ENCODE data around the gene CCDC69. TPM values are rescaled to one million over a fixed set of nuclear protein-coding genes. Genes with fewer than 3 reads are reported as not detected.

The CCDC69 gene
- 3.3 and 7.2 TPM in 2 replicates for total RNA-seq

DNA sequence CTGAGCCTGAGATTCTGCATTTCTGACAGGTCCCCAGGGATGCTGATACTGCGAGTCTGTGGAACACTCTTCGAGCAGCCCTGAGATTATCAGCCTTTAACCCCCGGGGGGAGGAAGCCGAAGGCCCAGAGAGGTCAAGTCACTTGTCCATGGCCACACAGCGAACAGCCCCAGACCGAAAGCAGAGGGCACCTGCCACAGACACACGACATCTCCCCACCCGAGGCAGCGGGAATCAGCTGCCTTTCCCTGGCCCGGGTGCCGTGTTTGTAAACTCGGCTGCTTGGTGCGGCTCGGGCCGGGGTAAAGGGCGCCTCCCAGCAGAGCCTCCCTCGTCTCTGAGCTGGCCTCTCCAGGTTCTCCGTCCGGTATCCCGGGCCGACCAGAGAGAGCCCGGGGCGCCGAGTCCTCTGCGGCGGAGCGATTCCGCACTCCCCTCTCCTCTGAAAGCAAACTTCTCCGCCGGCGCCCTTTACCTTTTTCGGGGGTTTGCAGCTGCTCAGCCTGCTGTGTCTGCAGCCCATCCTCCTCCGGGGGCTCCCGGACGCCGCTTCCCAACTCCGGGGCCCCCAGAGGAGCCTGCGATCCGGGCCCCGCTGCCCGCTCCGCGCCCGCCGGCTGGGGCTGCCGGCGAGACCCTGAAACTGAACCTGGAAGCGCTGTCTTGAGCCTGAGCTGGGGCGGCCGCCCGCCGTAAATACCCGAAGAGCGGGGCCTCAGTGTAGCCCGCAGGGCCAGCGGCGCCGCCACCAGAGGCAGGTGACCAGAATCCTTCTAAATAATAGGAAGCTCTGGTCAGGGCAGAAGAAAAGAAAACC, at the start of gene CCDC69:
Gene CCDC69 (minus strand): TSS at position 646 of the 818 bp plus-strand sequence. CDS start 122 bp downstream, at position 524.

GRCh38 chr5:151252762-151253604, 29.1 kb upstream of the CCDC69 start, which contains the start of gene GM2A:
GM2A (plus strand) TSS chr5:151253185; CDS start chr5:151253217, 32 bp downstream.

GRCh38 chr5:151157426-151158286, 66.2 kb downstream of the CCDC69 start, which contains the start of gene ANXA6:
ANXA6 (minus strand) TSS chr5:151157779; CDS start chr5:151147901, 9,878 bp downstream.

Other genes starting within 250 kb of the CCDC69 start
- gene GPX3, start 203.5 kb downstream of the CCDC69 start, total RNA-seq, result 2.3 and 10.4 TPM in 2 replicates
- 101 and 123 TPM in 2 replicates for gene TNIP1, start 143.1 kb downstream of the CCDC69 start, total RNA-seq
- 68.9 and 206 TPM in 2 replicates for gene ANXA6, start 66.3 kb downstream of the CCDC69 start, total RNA-seq
- gene GM2A, start 29.1 kb upstream of the CCDC69 start, total RNA-seq, result 18.0 and 18.3 TPM in 2 replicates
- not detected in 2 replicates for gene SLC36A3, start 79.7 kb upstream of the CCDC69 start, total RNA-seq
- not detected in 2 replicates for gene SLC36A2, start 123.5 kb upstream of the CCDC69 start, total RNA-seq
- 5.6 and 10.3 TPM in 2 replicates for gene SLC36A1, start 223.5 kb upstream of the CCDC69 start, total RNA-seq

Measured in vein endothelial cell (primary cell).